ENCODE measurements around the gene ASPHD1.

Gene ASPHD1

DNA sequence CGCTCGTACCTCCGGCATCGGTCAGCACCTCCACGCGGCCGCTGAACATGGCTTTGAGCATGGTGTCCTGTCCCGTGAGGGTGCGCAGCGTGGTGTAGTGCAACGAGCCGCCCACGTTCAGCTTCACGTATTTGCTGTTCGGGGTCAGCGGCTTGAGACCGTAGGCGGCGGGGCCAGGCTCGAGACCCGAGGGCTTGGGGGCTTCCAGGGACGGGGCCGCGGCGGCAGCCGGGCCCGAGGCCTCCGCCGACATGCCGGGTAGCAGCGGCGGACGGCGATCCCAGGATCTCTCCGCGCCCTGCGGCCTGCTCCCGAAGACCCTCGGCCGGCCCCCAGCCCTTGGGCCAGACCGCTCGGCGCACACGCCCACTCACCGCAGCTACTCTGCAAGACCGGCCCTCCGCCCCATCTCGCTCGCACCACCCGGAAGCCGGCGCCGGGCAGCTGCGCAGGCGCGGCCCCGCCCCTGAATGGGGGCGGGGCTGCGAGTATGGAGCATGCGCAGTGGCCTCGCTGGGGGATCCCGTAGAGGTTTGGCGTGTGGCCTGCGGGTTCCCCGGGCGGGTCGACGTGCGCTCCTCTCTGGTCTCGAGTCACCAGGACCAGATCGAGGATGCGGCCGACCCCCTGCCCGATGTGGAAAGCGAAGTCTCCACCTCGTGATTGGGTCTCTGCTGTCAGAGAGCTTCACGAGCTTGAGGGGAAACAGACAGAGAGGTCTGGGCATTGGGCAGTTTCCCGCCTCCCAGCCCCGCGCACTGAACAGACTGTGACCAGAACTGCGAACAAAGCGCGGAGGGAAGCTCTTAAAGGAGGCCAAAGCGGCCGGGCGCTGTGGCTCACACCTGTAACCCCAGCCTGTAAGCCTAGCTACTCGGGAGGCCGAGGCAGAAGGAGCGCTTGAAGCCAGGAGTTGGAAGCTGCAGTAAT, 25.8 kb downstream of the ASPHD1 start, which contains the start of gene KCTD13:
TSS of gene KCTD13 (minus strand) at position 446 of the 930 bp plus-strand sequence. CDS start at position 253, 193 bp downstream.
- Histone ChIP-seq H3K18ac (ENCODE audit: low read depth in 1 of 2, low read length in 2 of 2) (peak within 1 kb of the TSS; percentile 72 to 93), H3K23ac (ENCODE audit: low read length in 2 of 2) (peak within 1 kb of the TSS in 1 of 2 experiments; percentile 64), H3K9me3 (ENCODE audit: control insufficient read depth, low read length) (no peaks in the 10 kb centered on the region), H4K8ac (ENCODE audit: low read length) (peak within 1 kb of the TSS; percentile 92), H3K27me3 (ENCODE audit: control insufficient read depth in 1 of 2, insufficient read depth in 1 of 2, low read length in 2 of 2) (no peaks in the 10 kb centered on the region), H3K36me3 (ENCODE audit: control insufficient read depth in 1 of 2, insufficient read depth in 2 of 2, low read depth in 1 of 2, low read length in 2 of 2) (peaks cover 7 to 21% of the 10 kb centered on the region in 2 experiments), H2AFZ (ENCODE audit: low read depth, low read length) (peak within 1 kb of the TSS; percentile 48), H3K4me1 (ENCODE audit: control insufficient read depth, insufficient read depth, low read depth, low read length) (peaks cover 16% of the 10 kb centered on the region), H2AK5ac (ENCODE audit: low read length, severe bottlenecking) (peak within 1 kb of the TSS; percentile 61), H2BK5ac (ENCODE audit: low read depth, low read length, poor library complexity, severe bottlenecking) (no peak within 1 kb of the TSS), H3K4me3 (ENCODE audit: insufficient read depth in 1 of 2, low read depth in 1 of 2, low read length in 2 of 2) (peak within 1 kb of the TSS; percentile 82 to 88), H2BK12ac (ENCODE audit: low read length in 2 of 2) (no peak within 1 kb of the TSS), H3K14ac (ENCODE audit: low read length in 2 of 2) (peak within 1 kb of the TSS in 1 of 2 experiments; percentile 92), H3K9ac (ENCODE audit: low read length) (peak within 1 kb of the TSS; percentile 93), H3K27ac (ENCODE audit: low read length, poor library complexity, severe bottlenecking) (peak within 1 kb of the TSS; percentile 21), H3K79me1 (replicated peaks; ENCODE audit: low read length, poor library complexity, severe bottlenecking) (peaks cover 17% of the 10 kb centered on the region), H2BK120ac (ENCODE audit: low read depth, low read length) (no peak within 1 kb of the TSS), H3K4me2 (ENCODE audit: low read length, poor library complexity, severe bottlenecking) (peak within 1 kb of the TSS; percentile 75), H2BK15ac (ENCODE audit: low read depth, poor library complexity, severe bottlenecking) (no peak within 1 kb of the TSS), H4K91ac (ENCODE audit: low read length) (peak within 1 kb of the TSS; percentile 83), H3K4ac (ENCODE audit: low read depth in 1 of 2, low read length in 2 of 2) (peak within 1 kb of the TSS in 1 of 2 experiments; percentile 62)
- peak; percentile 87 for DNase-seq
- under 1% methylated on average over 78 of the region's 89 CpGs for WGBS

DNA sequence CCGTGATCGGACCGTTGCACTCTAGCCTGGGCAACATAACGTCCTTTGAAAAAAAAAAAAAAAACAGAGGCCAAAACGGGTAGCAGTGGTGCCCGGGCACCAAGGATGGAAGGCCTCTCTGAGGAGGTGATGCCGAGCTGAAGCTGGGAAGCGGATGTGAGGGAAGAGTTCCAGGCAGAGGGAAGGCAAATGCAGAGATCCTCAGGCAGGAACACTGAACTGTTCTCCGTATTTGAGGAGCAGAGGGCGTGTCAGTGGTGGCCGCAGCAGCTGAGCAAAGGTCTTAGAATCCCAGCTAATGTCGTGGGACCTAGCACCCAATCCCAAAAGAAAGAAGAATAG, 26.4 kb downstream of the ASPHD1 start:
- 22% methylated on average over 12 of the region's 12 CpGs for WGBS
- Histone ChIP-seq H2AK5ac (ENCODE audit: low read length, severe bottlenecking) (no peak overlapping the region), H3K4me1 (ENCODE audit: control insufficient read depth, insufficient read depth, low read depth, low read length) (peaks cover 16% of the 10 kb centered on the region), H3K14ac (ENCODE audit: low read length in 2 of 2) (peak overlapping the region in 1 of 2 experiments; percentile 57), H3K27me3 (ENCODE audit: control insufficient read depth in 1 of 2, insufficient read depth in 1 of 2, low read length in 2 of 2) (no peaks in the 10 kb centered on the region), H2BK15ac (ENCODE audit: low read depth, poor library complexity, severe bottlenecking) (no peak overlapping the region), H3K79me1 (replicated peaks; ENCODE audit: low read length, poor library complexity, severe bottlenecking) (peaks cover 16% of the 10 kb centered on the region), H2AFZ (ENCODE audit: low read depth, low read length) (no peak overlapping the region), H3K4me3 (ENCODE audit: insufficient read depth in 1 of 2, low read depth in 1 of 2, low read length in 2 of 2) (peak overlapping the region; percentile 55 to 82), H3K4ac (ENCODE audit: low read depth in 1 of 2, low read length in 2 of 2) (peak overlapping the region in 1 of 2 experiments; percentile 33), H3K36me3 (ENCODE audit: control insufficient read depth in 1 of 2, insufficient read depth in 2 of 2, low read depth in 1 of 2, low read length in 2 of 2) (peaks cover 7 to 15% of the 10 kb centered on the region in 2 experiments), H3K9me3 (ENCODE audit: control insufficient read depth, low read length) (no peaks in the 10 kb centered on the region), H3K9ac (ENCODE audit: low read length) (peak overlapping the region; percentile 93), H2BK120ac (ENCODE audit: low read depth, low read length) (no peak overlapping the region), H3K4me2 (ENCODE audit: low read length, poor library complexity, severe bottlenecking) (peak overlapping the region; percentile 70), H3K18ac (ENCODE audit: low read depth in 1 of 2, low read length in 2 of 2) (peak overlapping the region; percentile 55 to 62), H2BK5ac (ENCODE audit: low read depth, low read length, poor library complexity, severe bottlenecking) (no peak overlapping the region), H2BK12ac (ENCODE audit: low read length in 2 of 2) (no peak overlapping the region), H4K91ac (ENCODE audit: low read length) (peak overlapping the region; percentile 53), H3K23ac (ENCODE audit: low read length in 2 of 2) (no peak overlapping the region), H4K8ac (ENCODE audit: low read length) (peak overlapping the region; percentile 92), H3K27ac (ENCODE audit: low read length, poor library complexity, severe bottlenecking) (peak overlapping the region; percentile 21)
- no peak for DNase-seq

DNA sequence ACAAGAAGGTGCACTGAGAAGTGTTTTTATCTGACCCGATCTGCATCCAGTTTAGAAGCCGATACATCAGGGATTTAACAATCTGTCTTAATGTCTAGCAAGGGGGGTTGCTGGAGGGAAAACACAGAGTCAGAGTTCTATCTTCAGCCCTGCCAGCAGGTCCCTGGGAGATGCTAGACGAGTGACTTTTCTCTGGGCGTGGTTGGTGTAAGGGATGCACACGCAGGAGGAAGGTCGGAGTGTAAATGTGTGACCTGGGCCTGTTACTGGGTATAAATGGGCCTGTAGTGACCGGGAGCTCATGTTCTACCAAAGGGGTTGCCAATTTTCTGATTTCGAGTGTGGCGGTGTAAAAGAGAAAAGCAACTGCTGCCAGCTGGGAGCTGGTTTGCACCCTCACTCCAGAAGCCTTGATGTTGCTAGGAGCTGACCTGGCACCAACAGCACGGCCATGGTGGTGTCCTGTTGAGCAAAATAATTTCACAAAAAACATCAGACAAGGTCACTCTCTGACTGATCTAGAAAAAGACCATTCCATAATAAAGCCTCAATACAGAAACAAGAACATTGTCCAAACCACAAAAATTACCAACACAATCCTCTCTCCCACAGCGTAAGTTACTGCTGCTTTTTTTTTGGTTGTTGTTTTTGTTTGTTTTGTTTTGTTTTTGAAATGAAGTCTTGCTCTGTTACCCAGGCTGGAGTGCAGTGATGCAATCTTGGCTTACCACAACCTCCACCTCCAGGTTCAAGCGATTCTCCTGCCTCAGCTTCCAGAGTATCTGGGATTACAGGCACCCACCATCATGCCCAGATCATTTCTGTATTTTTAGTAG, 27.0 kb downstream of the ASPHD1 start:
- H3K23ac ChIP-seq (ENCODE audit: low read length in 2 of 2), result no peak overlapping the region
- H3K9me3 ChIP-seq (ENCODE audit: control insufficient read depth, low read length), result no peaks in the 10 kb centered on the region
- peak overlapping the region in 1 of 2 experiments; percentile 32 for H3K4ac ChIP-seq (ENCODE audit: low read depth in 1 of 2, low read length in 2 of 2)
- H2AFZ ChIP-seq (ENCODE audit: low read depth, low read length), result no peak overlapping the region
- no peak overlapping the region for H3K27ac ChIP-seq (ENCODE audit: low read length, poor library complexity, severe bottlenecking)
- no peak overlapping the region for H2BK12ac ChIP-seq (ENCODE audit: low read length in 2 of 2)
- no peak overlapping the region for H2BK15ac ChIP-seq (ENCODE audit: low read depth, poor library complexity, severe bottlenecking)
- no peak for DNase-seq
- H3K4me3 ChIP-seq (ENCODE audit: insufficient read depth in 1 of 2, low read depth in 1 of 2, low read length in 2 of 2), result peak overlapping the region in 1 of 2 experiments; percentile 82
- WGBS, result 94% methylated on average over 11 of the region's 12 CpGs
- peak overlapping the region; percentile 70 for H3K4me2 ChIP-seq (ENCODE audit: low read length, poor library complexity, severe bottlenecking)
- H4K91ac ChIP-seq (ENCODE audit: low read length), result no peak overlapping the region
- peak overlapping the region; percentile 61 for H2AK5ac ChIP-seq (ENCODE audit: low read length, severe bottlenecking)
- H4K8ac ChIP-seq (ENCODE audit: low read length), result no peak overlapping the region
- no peak overlapping the region for H3K14ac ChIP-seq (ENCODE audit: low read length in 2 of 2)
- no peak overlapping the region for H2BK5ac ChIP-seq (ENCODE audit: low read depth, low read length, poor library complexity, severe bottlenecking)
- H3K4me1 ChIP-seq (ENCODE audit: control insufficient read depth, insufficient read depth, low read depth, low read length), result peaks cover 16% of the 10 kb centered on the region
- H3K18ac ChIP-seq (ENCODE audit: low read depth in 1 of 2, low read length in 2 of 2), result no peak overlapping the region
- H3K79me1 ChIP-seq (replicated peaks; ENCODE audit: low read length, poor library complexity, severe bottlenecking), result peaks cover 15% of the 10 kb centered on the region
- H3K36me3 ChIP-seq (ENCODE audit: control insufficient read depth in 1 of 2, insufficient read depth in 2 of 2, low read depth in 1 of 2, low read length in 2 of 2), result peaks cover 7 to 9% of the 10 kb centered on the region in 2 experiments
- H2BK120ac ChIP-seq (ENCODE audit: low read depth, low read length), result no peak overlapping the region
- H3K27me3 ChIP-seq (ENCODE audit: control insufficient read depth in 1 of 2, insufficient read depth in 1 of 2, low read length in 2 of 2), result no peaks in the 10 kb centered on the region
- H3K9ac ChIP-seq (ENCODE audit: low read length), result peak overlapping the region; percentile 93

All from mesenchymal stem cell (in vitro differentiated cells and primary cell).